Activated CD8-positive, alpha-beta T cell treated with anti-CD3 and anti-CD28 coated beads for 36 hours (primary cell): ENCODE results near the gene PRKCZ. TPM values are rescaled to one million over a fixed set of nuclear protein-coding genes. Genes with fewer than 3 reads are reported as not detected.

Source experiments
- ATAC-seq: fragments of 200-7000 bp; cut with Tn5 transposase; one replicate; pipeline ENCODE4 v1.10.0; 2021; ENCODE audit warnings: mild to moderate bottlenecking, moderate library complexity
- CTCF ChIA-PET: fragments of 350-600 bp; sonication (Branson Sonifier 250); formaldehyde crosslinking; loops from one replicate; lab custom pipeline; 2021; ENCODE audit warnings: antibody characterized with exemption; lab: Charles Lee
- POLR2A ChIA-PET: fragments of 350-600 bp; sonication (Branson Sonifier 250); formaldehyde crosslinking; loops from one replicate; lab custom pipeline; 2021; ENCODE audit warnings: antibody characterized with exemption; lab: Charles Lee
- DNase-seq: peaks from one replicate; pipeline ENCODE4 v3.0.0-alpha.2; 2020
- H3K27ac Mint-ChIP-seq: one replicate; pipeline ENCODE4 v1.8.0; 2021; ENCODE audit warnings: mild to moderate bottlenecking, mixed read lengths
- H3K27me3 Mint-ChIP-seq: one replicate; pipeline ENCODE4 v1.8.0; 2021; ENCODE audit warnings: mixed read lengths
- H3K36me3 Mint-ChIP-seq: one replicate; pipeline ENCODE4 v1.8.0; 2021; ENCODE audit warnings: low read depth, mixed read lengths
- H3K4me1 Mint-ChIP-seq: one replicate; pipeline ENCODE4 v1.8.0; 2021; ENCODE audit warnings: low read depth, mixed read lengths
- H3K4me3 Mint-ChIP-seq: one replicate; pipeline ENCODE4 v1.8.0; 2021; ENCODE audit warnings: mild to moderate bottlenecking, moderate library complexity, mixed read lengths
- H3K9me3 Mint-ChIP-seq: one replicate; pipeline ENCODE4 v1.8.0; 2021; ENCODE audit warnings: mixed read lengths
- CTCF ChIP-seq: fragments of 200-600 bp; IDR thresholded peaks from one replicate; pipeline ENCODE4 v1.8.0; 2022; ENCODE audit warnings: antibody characterized with exemption, mild to moderate bottlenecking
- intact Hi-C: fragments of 100-400 bp; cut with micrococcal nuclease; formaldehyde crosslinking; loops from one replicate; pipeline ENCODE4 v1.10.0; 2022
- total RNA-seq, 2 experiments: library from RNA; stranded (reverse); gene quantifications; one replicate each; pipeline ENCODE4 v1.2.3, GENCODE V29; 2021

PRKCZ gene
- 10 to 100 TPM; 15.4 to 15.7 TPM for total RNA-seq

GRCh38 chr1:2049718-2050431, at the start of gene PRKCZ:
PRKCZ (plus strand) TSS chr1:2050411; CDS start chr1:2050631, 220 bp downstream.
- no peaks in the 10 kb centered on the region for H3K36me3 Mint-ChIP-seq
- ATAC-seq = peak; percentile 99
- peaks cover 6% of the 10 kb centered on the region for H3K27me3 Mint-ChIP-seq
- DNase-seq = peak; percentile 94
- H3K4me3 Mint-ChIP-seq = peak within 1 kb of the TSS; percentile 77
- H3K27ac Mint-ChIP-seq = no peak within 1 kb of the TSS
- H3K9me3 Mint-ChIP-seq = no peaks in the 10 kb centered on the region
- no peak for TF ChIP-seq CTCF
- ChIA-PET POLR2A (interaction anchor here (0.7 kb wide), 2 partner anchors 443 to 657 kb away, joined by 3 to 4 read pairs; no protein-coding TSS in a partner anchor), CTCF (no interaction called here)
- intact Hi-C loops = no loop called here
- H3K4me1 Mint-ChIP-seq = peaks cover 21% of the 10 kb centered on the region

GRCh38 chr1:2000432-2000831, 49.8 kb upstream of the PRKCZ start:
- H3K9me3 Mint-ChIP-seq = no peaks in the 10 kb centered on the region
- no peak overlapping the region for H3K27ac Mint-ChIP-seq
- no peak for ATAC-seq
- ChIA-PET POLR2A (no interaction called here), CTCF (no interaction called here)
- no peak for TF ChIP-seq CTCF
- intact Hi-C loops = no loop called here
- H3K36me3 Mint-ChIP-seq = no peaks in the 10 kb centered on the region
- no peak overlapping the region for H3K4me3 Mint-ChIP-seq
- H3K27me3 Mint-ChIP-seq = peaks cover 31% of the 10 kb centered on the region
- no peak for DNase-seq
- peaks cover 3% of the 10 kb centered on the region for H3K4me1 Mint-ChIP-seq

- CTCF ChIA-PET = interaction anchor here (0.8 kb wide), 1 partner anchor 44 kb away, joined by 3 read pairs; no protein-coding TSS in a partner anchor
- H3K4me1 Mint-ChIP-seq = peaks cover 3% of the 10 kb centered on the region
- TF ChIP-seq CTCF = no peak
Observed at GRCh38 chr1:2000850-2001249, 49.4 kb upstream of the PRKCZ start.

GRCh38 chr1:2001773-2002411, 48.3 kb upstream of the PRKCZ start:
- H3K9me3 Mint-ChIP-seq = no peaks in the 10 kb centered on the region
- H3K4me1 Mint-ChIP-seq = no peaks in the 10 kb centered on the region
- no peak overlapping the region for H3K4me3 Mint-ChIP-seq
- intact Hi-C loops = no loop called here
- H3K27ac Mint-ChIP-seq = no peak overlapping the region
- TF ChIP-seq CTCF = no peak
- ChIA-PET POLR2A (no interaction called here), CTCF (interaction anchor here (0.8 kb wide), 1 partner anchor 43 kb away, joined by 3 read pairs; no protein-coding TSS in a partner anchor)
- ATAC-seq (no peak), DNase-seq (no peak)
- no peaks in the 10 kb centered on the region for H3K36me3 Mint-ChIP-seq
- H3K27me3 Mint-ChIP-seq = peaks cover 37% of the 10 kb centered on the region

More at GRCh38 chr1:2000850-2001249, 49.4 kb upstream of the PRKCZ start:
- H3K9me3 Mint-ChIP-seq = no peaks in the 10 kb centered on the region
- intact Hi-C loops = no loop called here
- peaks cover 33% of the 10 kb centered on the region for H3K27me3 Mint-ChIP-seq
- no peak for DNase-seq
- H3K27ac Mint-ChIP-seq = no peak overlapping the region
- POLR2A ChIA-PET = no interaction called here
- no peak for ATAC-seq
- H3K4me3 Mint-ChIP-seq = no peak overlapping the region
- H3K36me3 Mint-ChIP-seq = no peaks in the 10 kb centered on the region
